HEK293T (cell line): Measurements from ENCODE around the gene NEK3.

ENCODE experiments used
- ARNT ChIP-seq: fragments of 450-650 bp; IDR thresholded peaks from 2 replicates; pipeline ENCODE4 v1.6.1; 2017; ENCODE audit warnings: mild to moderate bottlenecking
- TARDBP ChIP-seq: fragments of 450-650 bp; IDR thresholded peaks from 2 replicates; pipeline ENCODE4 v1.6.1; 2016

GRCh38 chr13:52160506-52160905 lies 1.1 kb upstream of the NEK3 start:
- TF ChIP-seq TARDBP (no peak), ARNT (no peak)
